ENCODE data around the gene CLDN3. TPM values are rescaled to one million over a fixed set of nuclear protein-coding genes. Genes with fewer than 3 reads are reported as not detected.

The CLDN3 gene
- total and polyA plus RNA-seq, 9 of the 15 experiments (the other 6 are each of a cell fraction or from before 2014, with no cell fraction given): 0.29 TPM; not detected in 8

DNA sequence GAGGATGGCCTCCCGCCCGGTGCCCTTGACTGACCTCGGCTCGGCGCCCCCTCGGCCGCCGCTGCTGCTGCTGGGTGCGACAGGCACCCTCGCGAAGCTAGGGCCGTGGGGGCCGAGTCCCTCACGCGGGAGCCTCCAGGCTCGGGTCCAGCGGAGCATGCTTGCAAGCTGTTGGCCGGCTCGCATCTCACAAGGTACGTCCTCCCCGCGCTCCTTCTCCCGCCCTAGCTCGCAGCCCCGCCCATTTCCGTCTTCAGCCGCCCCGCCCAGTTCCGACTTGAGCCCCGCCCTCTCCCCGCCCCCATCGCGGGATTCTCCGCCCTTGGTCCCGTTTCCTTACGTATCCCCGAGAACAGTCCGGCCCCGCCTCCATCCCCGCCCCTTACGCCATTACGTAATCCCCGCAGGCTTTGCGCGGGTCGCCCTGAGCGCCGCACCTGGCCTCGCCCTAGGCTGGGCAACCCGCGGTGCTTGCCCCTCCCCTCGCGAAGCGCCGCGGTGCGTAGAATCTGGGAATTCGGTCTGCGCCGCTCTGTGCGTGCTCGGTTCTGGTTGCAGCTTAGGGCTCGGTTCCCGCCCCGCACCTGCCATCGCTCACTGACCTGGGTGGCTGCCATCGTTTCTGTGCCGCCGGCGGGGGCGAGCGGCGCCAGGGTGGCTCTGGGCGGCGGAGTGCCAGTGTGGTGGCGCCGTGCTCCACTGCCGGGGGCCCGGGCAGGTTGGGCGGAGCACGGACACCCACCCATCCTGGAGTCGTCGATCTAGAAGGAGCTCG is 31.3 kb downstream of the CLDN3 start, which contains the start of gene ABHD11 (continued):
- TF ChIP-seq HDAC1 (IDR thresholded peaks at IDR 0.05) (peak in 1 of 2 experiments; percentile 78; a peak in 2 of 4 replicates), HMG20B (CRISPR knock-in tag; IDR thresholded peaks at IDR 0.05) (no peak), TAF7 (tag; IDR thresholded peaks at IDR 0.05) (peak; percentile 37; the same call in 1 of the 2 replicates), NFRKB (IDR thresholded peaks at IDR 0.05; ENCODE audit: low read depth) (no peak), NFIX (CRISPR knock-in tag; IDR thresholded peaks at IDR 0.05; ENCODE audit: low read depth) (no peak), ZC3H11A (IDR thresholded peaks at IDR 0.05; ENCODE audit: low read depth, low read length) (no peak), ZNF431 (CRISPR knock-in tag; IDR thresholded peaks at IDR 0.05) (0 out of 2 replicates have a peak, but pooled peaks have one; percentile 39), PTBP1 (IDR thresholded peaks at IDR 0.05; ENCODE audit: low read depth, low read length) (no peak), XRCC3 (IDR thresholded peaks at IDR 0.05) (no peak), ZNF609 (CRISPR knock-in tag; IDR thresholded peaks at IDR 0.05; ENCODE audit: borderline replicate concordance) (no peak), RFX5 (IDR thresholded peaks at IDR 0.05; ENCODE audit: low read depth, low read length) (no peak), NELFE (IDR thresholded peaks at IDR 0.05; ENCODE audit: insufficient read depth, insufficient read length) (no peak), ZKSCAN1 (IDR thresholded peaks at IDR 0.05; ENCODE audit: low read depth, low read length) (no peak), TGIF2 (CRISPR knock-in tag; IDR thresholded peaks at IDR 0.05) (no peak), PBX2 (CRISPR knock-in tag; IDR thresholded peaks at IDR 0.05; ENCODE audit: low read depth) (no peak), PBX2 (tag; conservative IDR thresholded peaks at IDR 0.05; ENCODE audit: low read depth) (no peak), ZNF232 (CRISPR knock-in tag; IDR thresholded peaks at IDR 0.05) (no peak; the same call in 1 of the 2 replicates), ZBTB34 (CRISPR knock-in tag; IDR thresholded peaks at IDR 0.05) (no peak)
- TF ChIP-seq, protein P1, sequence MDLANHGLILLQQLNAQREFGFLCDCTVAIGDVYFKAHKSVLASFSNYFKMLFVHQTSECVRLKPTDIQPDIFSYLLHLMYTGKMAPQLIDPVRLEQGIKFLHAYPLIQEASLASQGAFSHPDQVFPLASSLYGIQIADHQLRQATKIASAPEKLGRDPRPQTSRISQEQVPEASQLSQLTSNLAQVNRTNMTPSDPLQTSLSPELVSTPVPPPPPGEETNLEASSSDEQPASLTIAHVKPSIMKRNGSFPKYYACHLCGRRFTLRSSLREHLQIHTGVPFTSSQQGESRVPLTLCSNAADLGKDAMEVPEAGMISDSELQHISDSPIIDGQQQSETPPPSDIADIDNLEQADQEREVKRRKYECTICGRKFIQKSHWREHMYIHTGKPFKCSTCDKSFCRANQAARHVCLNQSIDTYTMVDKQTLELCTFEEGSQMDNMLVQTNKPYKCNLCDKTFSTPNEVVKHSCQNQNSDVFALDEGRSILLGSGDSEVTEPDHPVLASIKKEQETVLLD (IDR thresholded peaks at IDR 0.05): peak; percentile 87
